Neural crest cell (in vitro differentiated cells): ENCODE results near the gene ASL. TPM values are rescaled to one million over a fixed set of nuclear protein-coding genes. Genes with fewer than 3 reads are reported as not detected.
A peak's percentile ranks its signal among the peaks of the same experiment; 100 is the strongest.
"Not testable (repeated sequence)": the region's sequence is repeated elsewhere in the genome, so short reads cannot be mapped to it uniquely, and the experiment has no call there.

Experiments used
- DNase-seq: peaks from one replicate; pipeline ENCODE4 v3.0.0; 2021; ENCODE audit warnings: low read depth, mixed read lengths, low spot score
- H3K27ac Mint-ChIP-seq: one replicate; pipeline ENCODE4 v1.8.0; 2021; ENCODE audit warnings: mild to moderate bottlenecking, mixed read lengths; ENCODE audit not compliant: unreplicated experiment
- H3K27me3 Mint-ChIP-seq: 2 replicates; pipeline ENCODE4 v1.8.0; 2021; ENCODE audit warnings: low read depth, mild to moderate bottlenecking, mixed read lengths
- H3K36me3 Mint-ChIP-seq: 2 replicates; pipeline ENCODE4 v1.8.0; 2021; ENCODE audit warnings: low read depth, mild to moderate bottlenecking, mixed read lengths
- H3K4me1 Mint-ChIP-seq: 2 replicates; pipeline ENCODE4 v1.8.0; 2021; ENCODE audit warnings: mixed read lengths
- H3K4me3 Mint-ChIP-seq: one replicate; pipeline ENCODE4 v1.8.0; 2021; ENCODE audit warnings: mild to moderate bottlenecking, mixed read lengths
- H3K9me3 Mint-ChIP-seq: 2 replicates; pipeline ENCODE4 v1.8.0; 2021; ENCODE audit warnings: mixed read lengths
- CTCF ChIP-seq: fragments of 200-600 bp; sonication (generic); conservative IDR thresholded peaks from 2 replicates; pipeline ENCODE4 v1.5.0; 2021; ENCODE audit warnings: antibody characterized with exemption, mild to moderate bottlenecking
- total RNA-seq: library from RNA; stranded (reverse); gene quantifications from 2 replicates; pipeline ENCODE4 v1.2.1, GENCODE V29; 2021

Gene ASL
- total RNA-seq, 1 donor from 2014 or later: 23.6 TPM

GRCh38 chr7:66099232-66099550 is 23.6 kb downstream of the ASL start:
- Mint-ChIP-seq H3K27ac (no peak overlapping the region), H3K4me3 (no peak overlapping the region), H3K4me1 (peaks cover 11% of the 10 kb centered on the region), H3K9me3 (no peaks in the 10 kb centered on the region), H3K27me3 (no peaks in the 10 kb centered on the region), H3K36me3 (no peaks in the 10 kb centered on the region)
- no peak for DNase-seq
- TF ChIP-seq CTCF: no peak

- Mint-ChIP-seq H3K9me3 (no peaks in the 10 kb centered on the region), H3K27me3 (no peaks in the 10 kb centered on the region), H3K36me3 (no peaks in the 10 kb centered on the region), H3K4me1 (peaks cover 11% of the 10 kb centered on the region), H3K4me3 (peak overlapping the region; percentile 73), H3K27ac (peak overlapping the region; percentile 82)
- TF ChIP-seq CTCF: no peak
- peak; percentile 26 for DNase-seq
These were observed 24.2 kb downstream of the ASL start for GRCh38 chr7:66099551-66100407.

- H3K27me3 Mint-ChIP-seq: no peaks in the 10 kb centered on the region
- H3K4me3 Mint-ChIP-seq: peak overlapping the region; percentile 73
- TF ChIP-seq CTCF: no peak
- H3K36me3 Mint-ChIP-seq: no peaks in the 10 kb centered on the region
- H3K9me3 Mint-ChIP-seq: no peaks in the 10 kb centered on the region
- H3K27ac Mint-ChIP-seq: peak overlapping the region; percentile 82
- H3K4me1 Mint-ChIP-seq: peaks cover 11% of the 10 kb centered on the region
- DNase-seq: no peak
These were observed 24.9 kb downstream of the ASL start for GRCh38 chr7:66100408-66101050.

GRCh38 chr7:66102168-66102567 is 26.5 kb downstream of the ASL start:
- H3K27me3 Mint-ChIP-seq, DNase-seq, H3K9me3 Mint-ChIP-seq, H3K4me3 Mint-ChIP-seq, H3K36me3 Mint-ChIP-seq, H3K27ac Mint-ChIP-seq: not testable (repeated sequence)
- peaks cover 11% of the 10 kb centered on the region for H3K4me1 Mint-ChIP-seq

GRCh38 chr7:66103994-66104393 is 28.4 kb downstream of the ASL start:
- H3K9me3 Mint-ChIP-seq, H3K36me3 Mint-ChIP-seq, DNase-seq, H3K27me3 Mint-ChIP-seq, H3K4me3 Mint-ChIP-seq, H3K27ac Mint-ChIP-seq: not testable (repeated sequence)
- peaks cover 11% of the 10 kb centered on the region for H3K4me1 Mint-ChIP-seq

GRCh38 chr7:66105263-66105748 is 29.7 kb downstream of the ASL start:
- H3K4me1 Mint-ChIP-seq: peaks cover 2% of the 10 kb centered on the region
- H3K27me3 Mint-ChIP-seq: no peaks in the 10 kb centered on the region
- no peaks in the 10 kb centered on the region for H3K9me3 Mint-ChIP-seq
- H3K36me3 Mint-ChIP-seq: no peaks in the 10 kb centered on the region
- H3K4me3 Mint-ChIP-seq: no peak overlapping the region
- no peak for DNase-seq
- no peak for TF ChIP-seq CTCF
- H3K27ac Mint-ChIP-seq: no peak overlapping the region

- not testable (repeated sequence) for H3K4me1 Mint-ChIP-seq
These were observed 32.8 kb downstream of the ASL start for GRCh38 chr7:66108410-66108809.

More at GRCh38 chr7:66108410-66108809, 32.8 kb downstream of the ASL start:
- not testable (repeated sequence) for DNase-seq, H3K4me3 Mint-ChIP-seq, H3K9me3 Mint-ChIP-seq, H3K27ac Mint-ChIP-seq, H3K36me3 Mint-ChIP-seq, H3K27me3 Mint-ChIP-seq
